Activated CD4-positive, alpha-beta T cell treated with anti-CD3 and anti-CD28 coated beads, Interleukin-10, Interleukin-2, amounts not matched to agents 100 ng/mL and 50 ng/mL, durations not matched to agents 16 hours and 8 hours (primary cell): Measurements from ENCODE around the gene ZNF687.
A peak's percentile ranks its signal among the peaks of the same experiment; 100 is the strongest.
"Not testable (repeated sequence)": the region's sequence is repeated elsewhere in the genome, so short reads cannot be mapped to it uniquely, and the experiment has no call there.

ENCODE experiments used
- DNase-seq: peaks from one replicate; pipeline ENCODE4 v3.0.0-alpha.2; 2020

ZNF687 gene

DNA sequence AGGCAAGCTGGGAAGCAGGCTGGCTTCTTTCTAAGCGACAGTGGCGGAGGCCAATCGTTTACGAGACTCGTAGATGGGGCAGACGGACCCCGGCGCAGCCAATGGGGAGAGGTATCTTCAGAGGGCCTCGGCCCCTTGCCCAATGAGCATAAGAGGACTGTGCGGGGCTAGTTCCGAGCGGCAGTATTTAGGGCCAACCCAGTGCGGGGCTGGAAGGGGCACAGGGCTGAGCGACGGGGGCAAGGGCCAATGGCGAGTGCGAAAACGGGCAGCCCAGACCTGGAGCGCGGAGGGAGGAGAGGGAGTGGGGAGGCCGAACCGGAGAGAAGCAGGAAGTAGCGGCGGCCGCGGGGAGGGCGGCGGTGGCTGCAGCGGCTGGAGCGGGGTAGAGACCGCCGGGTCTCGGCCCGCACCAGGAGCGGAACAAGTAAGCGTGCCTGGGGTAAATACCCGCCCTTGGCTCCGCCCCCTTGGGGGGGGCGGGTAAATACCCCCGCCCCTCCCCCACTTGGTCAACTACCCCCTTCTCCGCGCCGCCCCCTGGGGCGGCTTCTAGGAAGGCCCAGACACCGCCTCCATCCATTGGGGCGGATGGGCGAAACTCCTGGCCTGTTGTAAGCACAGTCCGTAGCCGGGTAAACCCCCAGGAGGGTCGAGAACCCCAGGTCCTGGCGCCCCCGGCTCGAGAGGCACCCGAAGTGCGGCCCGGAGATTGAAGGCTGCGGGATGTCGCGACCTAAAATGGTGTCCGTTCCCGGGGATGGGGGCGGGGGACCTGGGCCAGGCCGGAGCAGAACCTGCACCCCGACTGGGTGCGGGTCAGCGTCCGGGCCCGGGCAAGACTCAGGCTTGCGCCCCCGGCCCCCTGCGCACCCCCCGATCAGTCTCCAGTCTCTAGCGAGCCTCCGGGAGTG lies at the start of gene ZNF687:
Gene ZNF687, plus strand, starts transcription at position 331 of the 914 bp plus-strand sequence. CDS start 3,993 bp downstream, outside the sequence.
- peak; percentile 100 for DNase-seq

DNA sequence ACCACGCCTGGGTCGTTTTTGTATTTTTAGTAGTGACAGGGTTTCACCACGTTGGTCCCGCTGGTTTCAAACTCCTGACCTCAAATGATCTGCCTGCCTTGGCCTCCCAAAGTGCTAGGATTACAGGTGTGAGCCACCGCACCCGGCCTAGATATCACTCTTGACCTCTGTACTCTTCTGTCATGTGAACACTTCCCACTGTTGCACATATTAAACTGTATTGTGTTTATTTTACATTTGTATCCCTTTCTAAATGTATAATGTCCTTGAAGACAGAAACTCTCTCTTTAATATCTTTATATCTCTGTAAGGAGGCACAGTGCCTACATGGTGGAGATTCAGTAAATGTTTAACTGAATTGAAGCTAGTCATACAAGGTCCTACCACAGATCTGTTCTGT lies 46.9 kb upstream of the ZNF687 start:
- no peak for DNase-seq

DNA sequence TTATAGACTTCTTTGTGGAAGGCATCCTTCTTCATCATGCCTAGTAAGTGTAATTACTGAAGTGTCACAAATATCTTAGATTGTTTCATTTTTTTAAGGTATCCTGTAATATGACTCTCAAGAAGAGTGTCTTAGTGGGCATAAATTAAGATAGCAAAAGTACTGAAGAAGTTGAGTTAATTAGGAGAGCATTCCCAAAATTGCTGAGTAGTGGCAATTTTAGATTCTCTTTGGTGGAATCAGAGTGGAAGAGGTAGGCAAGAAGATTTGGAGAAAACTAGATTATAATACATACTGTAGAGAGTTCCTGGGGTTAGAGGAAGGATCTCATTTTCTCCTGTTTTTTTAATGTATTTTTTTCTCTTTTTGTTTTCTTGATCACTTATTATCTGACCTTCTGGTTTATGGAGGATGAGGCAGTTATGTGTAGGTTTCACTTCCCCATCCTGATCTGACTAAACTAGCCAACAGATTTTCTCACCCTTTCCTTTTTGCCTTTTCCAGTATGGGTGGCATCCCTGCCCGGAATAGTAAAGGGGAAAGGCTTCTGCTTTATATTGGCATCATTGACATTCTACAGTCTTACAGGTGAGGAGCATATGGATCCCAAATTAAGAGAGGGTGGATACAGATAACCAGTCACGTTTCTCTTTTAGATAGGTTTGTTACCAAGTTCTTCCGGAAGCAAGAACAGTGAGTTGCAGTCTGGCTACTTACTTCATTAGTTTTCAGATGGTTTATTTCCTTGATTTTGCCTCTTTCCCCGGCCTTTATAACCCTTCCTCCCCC lies 44.2 kb upstream of the ZNF687 start:
- DNase-seq: no peak

DNA sequence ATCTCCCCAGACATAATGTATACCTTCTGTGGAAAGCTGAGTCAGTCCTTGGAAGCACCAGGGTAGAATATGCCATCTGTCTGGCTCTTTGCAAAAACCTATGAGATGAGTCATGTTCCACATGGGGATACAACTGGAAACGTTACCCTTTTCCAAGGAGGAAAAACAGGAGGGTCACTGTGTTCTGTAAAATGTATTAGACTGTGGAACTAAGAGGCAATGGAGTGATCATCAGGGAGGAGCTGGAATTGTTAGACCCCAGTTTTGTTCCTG lies 43.7 kb upstream of the ZNF687 start:
- DNase-seq: no peak

DNA sequence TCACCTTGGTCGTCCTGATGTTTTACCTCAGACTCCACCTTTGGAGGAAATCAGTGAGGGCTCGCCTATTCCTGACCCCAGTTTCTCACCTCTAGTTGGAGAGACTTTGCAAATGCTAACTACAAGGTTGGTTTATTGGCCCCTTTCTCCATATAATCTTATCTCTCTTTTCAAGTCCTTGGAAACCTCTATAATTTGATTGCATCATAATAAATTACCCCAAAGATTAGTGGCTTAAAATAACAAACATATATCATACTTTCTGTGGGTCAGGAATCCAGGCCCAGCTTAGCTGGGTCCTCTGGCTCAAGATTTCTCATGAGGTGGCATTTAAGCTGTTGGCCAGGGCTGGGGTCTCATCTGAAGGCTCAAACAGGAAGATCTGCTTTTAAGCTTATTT lies 39.7 kb upstream of the ZNF687 start:
- no peak for DNase-seq

DNA sequence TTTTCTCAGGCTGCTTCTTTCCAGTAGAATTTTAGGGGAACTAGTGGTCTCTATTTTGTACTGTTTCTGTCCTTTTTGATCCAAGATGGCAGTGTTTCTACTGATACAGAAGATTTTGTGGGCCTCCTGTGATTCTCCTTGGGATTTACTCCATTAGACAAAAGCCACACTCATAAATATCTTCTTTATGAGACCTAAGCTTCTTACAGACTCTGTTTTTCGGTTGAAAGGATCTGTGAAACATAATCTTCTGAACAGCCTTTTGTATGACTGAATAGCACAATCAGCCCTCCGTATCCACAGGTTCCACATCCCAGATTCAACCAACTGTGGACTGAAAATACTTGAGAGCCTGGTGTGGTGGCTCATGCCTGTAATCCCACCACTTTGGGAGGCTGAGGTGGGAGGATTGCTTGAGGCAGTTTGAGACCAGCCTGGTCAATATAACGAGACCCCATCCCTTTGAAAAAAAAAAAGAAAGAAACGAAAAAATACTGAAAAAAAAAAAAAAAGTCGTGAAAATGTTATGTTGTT lies 38.3 kb upstream of the ZNF687 start:
- no peak for DNase-seq

- DNase-seq: no peak
These were observed 35.3 kb upstream of the ZNF687 start for GRCh38 chr1:151246786-151247185.

DNA sequence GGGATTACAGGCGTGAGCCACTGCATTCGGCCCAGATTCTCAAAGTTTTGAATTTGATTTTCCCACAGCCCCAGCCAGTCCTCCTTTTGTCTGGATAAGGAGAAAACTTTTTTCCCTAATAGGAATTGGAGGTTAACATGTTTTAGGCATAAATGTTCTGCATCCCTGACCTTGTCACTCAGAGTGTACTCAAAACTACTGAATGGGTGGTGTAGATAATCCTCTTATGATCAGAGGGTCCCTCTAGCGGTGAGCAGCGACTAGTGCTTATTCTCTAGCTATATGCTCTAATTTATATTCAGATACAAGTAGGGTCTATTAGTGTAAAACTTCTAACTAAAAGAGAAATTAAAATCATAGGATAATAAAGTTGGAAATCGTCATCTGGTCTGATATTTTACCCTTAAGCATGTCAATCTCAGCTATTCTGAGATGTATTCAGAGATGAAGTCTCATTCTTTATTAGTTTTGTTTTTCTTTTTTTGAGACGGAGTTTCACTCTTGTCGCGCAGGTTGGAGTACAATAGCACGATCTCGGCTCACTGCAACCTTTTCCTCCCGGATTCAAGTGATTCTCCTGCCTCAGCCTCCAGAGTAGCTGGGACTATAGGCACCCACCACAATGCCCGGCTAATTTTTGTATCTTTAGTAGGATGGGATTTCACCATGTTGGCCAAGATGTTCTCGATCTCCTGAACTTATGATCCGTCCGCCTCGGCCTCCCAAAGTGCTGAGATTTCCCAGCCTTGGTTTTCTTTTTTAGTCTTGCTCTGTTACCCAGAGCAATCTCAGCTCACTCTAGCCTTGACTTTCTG lies 30.2 kb upstream of the ZNF687 start:
- peak; percentile 80 for DNase-seq

DNA sequence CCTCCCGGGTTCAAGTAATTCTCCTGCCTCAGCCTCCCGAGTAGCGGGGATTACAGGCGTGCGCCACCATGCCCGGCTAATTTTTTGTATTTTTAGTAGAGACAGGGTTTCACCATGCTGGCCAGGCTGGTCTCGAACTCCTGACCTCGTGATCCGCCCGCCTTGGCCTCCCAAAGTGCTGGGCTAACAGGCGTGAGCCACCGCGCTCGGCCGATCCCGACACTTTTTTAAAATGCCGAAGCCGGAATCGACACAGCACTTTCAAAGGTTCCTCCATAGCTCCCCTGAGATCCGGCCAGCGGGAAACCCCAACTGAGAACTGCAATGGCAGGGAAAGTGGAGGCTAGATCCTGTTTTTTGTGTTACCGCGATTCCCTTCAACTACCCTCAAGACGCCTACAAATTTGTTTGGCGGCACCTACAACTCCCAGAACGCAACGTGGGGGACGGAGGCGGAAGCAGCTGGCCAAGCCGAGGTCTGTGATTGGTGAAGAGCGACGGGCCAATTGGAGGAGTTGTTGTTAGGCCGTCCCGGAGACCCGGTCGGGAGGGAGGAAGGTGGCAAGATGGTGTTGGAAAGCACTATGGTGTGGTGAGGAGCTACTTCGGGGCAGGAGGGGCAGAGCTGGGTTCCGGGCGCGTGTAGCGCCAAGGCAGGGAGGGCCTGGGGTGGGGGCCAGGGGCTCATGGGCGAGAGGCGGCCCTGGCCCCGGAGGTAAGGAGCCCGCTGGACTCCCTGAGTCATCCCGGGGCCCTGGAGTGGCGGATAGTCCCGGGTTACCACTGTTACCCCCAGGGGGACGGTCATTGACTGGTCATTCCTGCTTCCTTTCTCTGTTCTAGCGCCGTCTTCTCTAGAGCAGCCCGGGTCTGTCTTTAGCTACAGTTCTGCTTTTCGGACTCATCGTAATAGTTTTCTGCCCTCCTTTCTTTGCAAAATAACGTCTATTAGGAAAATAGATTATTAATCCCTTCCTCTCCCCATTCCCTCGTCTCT lies 27.6 kb upstream of the ZNF687 start, which contains the start of gene PSMD4:
Gene PSMD4, plus strand, starts transcription at position 518 of the 997 bp plus-strand sequence. Its CDS starts 49 bp downstream, at position 567.
- DNase-seq: peak; percentile 98

- peak; percentile 25 for DNase-seq
These were observed 26.7 kb upstream of the ZNF687 start for GRCh38 chr1:151255381-151255780.

GRCh38 chr1:151259351-151259750 lies 22.7 kb upstream of the ZNF687 start:
- DNase-seq: no peak

- no peak for DNase-seq
These were observed 16.5 kb upstream of the ZNF687 start for GRCh38 chr1:151265446-151266236.

- no peak for DNase-seq
These were observed 15.8 kb upstream of the ZNF687 start for GRCh38 chr1:151266315-151266714.

DNA sequence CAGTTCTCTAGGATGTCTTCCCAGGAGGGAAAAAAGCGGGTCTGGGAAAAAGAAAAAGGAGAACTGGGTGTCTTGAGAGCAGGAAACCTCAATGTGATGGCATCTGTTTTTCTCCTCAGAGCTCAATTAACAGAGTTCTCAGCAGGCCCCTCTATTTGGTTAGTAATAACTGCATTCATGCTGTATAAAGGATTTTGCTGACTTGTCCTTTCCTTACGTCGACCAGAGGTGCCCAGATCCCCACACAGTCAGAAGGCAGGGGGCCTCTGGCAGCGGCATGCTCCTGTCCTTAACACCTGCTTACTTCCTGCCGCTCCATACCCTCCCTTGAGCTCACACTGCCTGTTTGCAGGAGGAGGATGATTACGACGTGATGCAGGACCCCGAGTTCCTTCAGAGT lies 15.3 kb upstream of the ZNF687 start:
- DNase-seq: no peak

DNA sequence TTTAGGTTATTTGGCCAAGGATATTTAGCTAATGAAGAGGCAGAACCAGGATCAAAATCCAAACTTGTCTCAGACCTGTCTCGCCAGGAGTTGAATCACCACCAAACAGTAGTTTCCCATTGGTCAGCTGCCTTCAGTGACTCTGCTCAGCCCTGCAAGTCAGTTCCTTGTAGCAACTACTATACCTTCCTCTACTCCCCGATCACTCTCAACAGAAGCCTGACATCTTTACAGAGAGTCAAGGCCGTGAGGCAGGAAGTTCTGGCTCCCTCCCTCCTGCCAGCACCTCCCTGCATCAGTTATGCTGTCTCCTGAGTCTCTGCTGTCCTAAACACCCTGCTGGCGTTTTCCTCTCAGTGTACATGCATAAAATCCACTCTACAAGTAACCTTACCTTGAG lies 14.3 kb upstream of the ZNF687 start:
- no peak for DNase-seq

DNA sequence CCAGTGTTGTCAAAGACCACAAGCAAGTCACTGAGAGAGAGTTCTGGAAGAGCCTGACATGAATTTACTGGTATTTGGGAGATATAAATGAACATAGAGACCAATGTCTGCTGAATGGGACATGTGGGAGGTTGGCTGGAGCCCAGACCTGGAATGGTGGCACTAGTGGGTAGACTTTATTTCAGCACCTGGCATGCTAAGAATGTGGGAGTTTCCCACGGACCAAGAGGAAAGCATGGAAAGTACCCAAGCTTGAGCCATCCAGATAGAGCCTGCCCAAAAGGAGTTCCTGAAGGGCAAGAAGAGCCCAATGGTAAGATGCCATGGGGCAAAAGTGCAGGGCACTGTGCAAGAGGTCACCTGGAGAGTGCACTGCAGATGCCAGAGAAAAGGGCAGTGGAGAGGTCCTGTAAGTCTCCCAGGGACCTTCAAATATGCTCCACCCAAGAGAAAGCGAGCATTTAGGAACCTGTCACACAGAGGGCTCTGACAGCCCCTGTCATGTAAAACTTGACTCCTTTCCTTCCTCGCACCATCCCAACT lies 8.1 kb upstream of the ZNF687 start:
- no peak for DNase-seq

DNA sequence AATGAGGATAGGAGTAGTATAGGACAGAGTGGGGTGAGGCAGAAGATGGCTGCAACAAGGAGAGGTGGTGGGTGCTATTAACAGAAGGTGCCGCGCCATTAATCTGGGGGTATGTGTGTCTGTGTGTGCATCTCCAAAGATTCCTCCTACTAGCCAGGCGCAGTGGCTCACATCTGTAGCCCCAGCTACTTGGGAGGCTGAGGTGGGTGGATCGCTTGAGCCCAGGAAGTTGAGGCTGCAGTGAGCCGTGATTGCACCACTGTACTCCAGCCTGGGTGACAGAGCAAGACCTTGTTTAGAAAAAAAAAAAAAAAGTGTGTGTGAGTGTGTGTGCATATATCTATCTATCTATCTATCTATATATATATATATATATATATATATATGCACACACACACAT lies 6.8 kb upstream of the ZNF687 start:
- DNase-seq: not testable (repeated sequence)

DNA sequence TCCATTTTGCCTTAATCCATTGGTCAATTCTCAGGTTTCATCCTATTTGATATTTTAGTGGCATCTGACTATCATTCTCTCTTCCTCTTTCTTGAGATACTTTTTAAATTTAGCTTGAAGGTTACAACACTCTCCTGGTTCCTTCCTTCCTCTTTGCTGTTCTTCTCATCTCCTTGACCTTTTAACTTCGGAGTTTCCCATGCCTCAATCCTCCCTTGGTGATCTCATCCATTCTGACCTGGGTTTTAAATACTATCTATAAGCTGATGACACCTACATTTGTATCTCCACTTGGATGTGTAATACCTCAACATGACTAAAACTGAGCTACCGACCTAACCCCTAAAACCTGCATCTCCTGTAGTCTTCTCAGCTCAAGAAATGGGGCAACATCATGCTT lies 4.8 kb upstream of the ZNF687 start:
- peak; percentile 58 for DNase-seq

GRCh38 chr1:151281225-151281968 lies 702 bp upstream of the ZNF687 start:
- DNase-seq: peak; percentile 98
